Fibroblast of the aortic adventitia (primary cell): ENCODE data around the gene RASL10A. TPM values are rescaled to one million over a fixed set of nuclear protein-coding genes. Genes with fewer than 3 reads are reported as not detected.

Experiments used
- DNase-seq: peaks from one replicate; pipeline ENCODE4 v3.0.0-alpha.2; 2010; ENCODE audit warnings: low read depth
- H3K4me3 ChIP-seq: 2 replicates; pipeline ENCODE4 v1.5.1; 2011; ENCODE audit warnings: low read depth, mild to moderate bottlenecking, control low read depth, low read length, moderate library complexity
- total RNA-seq: library from RNA; depleted of rRNA; stranded (reverse); fragments of >200 nt; gene quantifications from 2 replicates; pipeline ENCODE4 v1.2.3, GENCODE V29; 2012; ENCODE audit warnings: low replicate concordance
- TF ChIP-seq, protein P1 (sequence below): IDR thresholded peaks from 2 replicates; pipeline ENCODE4 v1.5.1; 2011; ENCODE audit warnings: mild to moderate bottlenecking, low read length, control low read depth, inconsistent platforms; ENCODE audit not compliant: insufficient read depth

The RASL10A gene
- total RNA-seq, 1 donor = not detected

DNA sequence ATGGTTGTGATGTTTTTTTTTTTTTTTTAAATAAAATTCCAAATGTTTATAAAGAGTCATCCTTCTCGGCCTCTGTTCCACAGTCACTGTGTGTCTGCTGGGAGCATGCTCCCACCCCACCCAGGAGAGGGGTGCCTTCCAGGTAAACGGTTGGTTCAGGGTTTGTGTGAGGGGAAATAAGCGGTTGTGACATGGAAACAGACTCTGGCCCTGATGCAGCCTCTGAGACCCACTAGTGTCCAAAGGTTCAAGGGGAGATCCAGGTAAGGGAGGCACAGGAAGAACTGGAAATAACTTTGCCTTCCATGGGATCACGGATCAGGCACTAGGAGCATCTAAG is 15.1 kb downstream of the RASL10A start:
- TF ChIP-seq, protein P1, sequence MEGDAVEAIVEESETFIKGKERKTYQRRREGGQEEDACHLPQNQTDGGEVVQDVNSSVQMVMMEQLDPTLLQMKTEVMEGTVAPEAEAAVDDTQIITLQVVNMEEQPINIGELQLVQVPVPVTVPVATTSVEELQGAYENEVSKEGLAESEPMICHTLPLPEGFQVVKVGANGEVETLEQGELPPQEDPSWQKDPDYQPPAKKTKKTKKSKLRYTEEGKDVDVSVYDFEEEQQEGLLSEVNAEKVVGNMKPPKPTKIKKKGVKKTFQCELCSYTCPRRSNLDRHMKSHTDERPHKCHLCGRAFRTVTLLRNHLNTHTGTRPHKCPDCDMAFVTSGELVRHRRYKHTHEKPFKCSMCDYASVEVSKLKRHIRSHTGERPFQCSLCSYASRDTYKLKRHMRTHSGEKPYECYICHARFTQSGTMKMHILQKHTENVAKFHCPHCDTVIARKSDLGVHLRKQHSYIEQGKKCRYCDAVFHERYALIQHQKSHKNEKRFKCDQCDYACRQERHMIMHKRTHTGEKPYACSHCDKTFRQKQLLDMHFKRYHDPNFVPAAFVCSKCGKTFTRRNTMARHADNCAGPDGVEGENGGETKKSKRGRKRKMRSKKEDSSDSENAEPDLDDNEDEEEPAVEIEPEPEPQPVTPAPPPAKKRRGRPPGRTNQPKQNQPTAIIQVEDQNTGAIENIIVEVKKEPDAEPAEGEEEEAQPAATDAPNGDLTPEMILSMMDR = no peak
- H3K4me3 ChIP-seq = no peak overlapping the region
- DNase-seq = no peak

DNA sequence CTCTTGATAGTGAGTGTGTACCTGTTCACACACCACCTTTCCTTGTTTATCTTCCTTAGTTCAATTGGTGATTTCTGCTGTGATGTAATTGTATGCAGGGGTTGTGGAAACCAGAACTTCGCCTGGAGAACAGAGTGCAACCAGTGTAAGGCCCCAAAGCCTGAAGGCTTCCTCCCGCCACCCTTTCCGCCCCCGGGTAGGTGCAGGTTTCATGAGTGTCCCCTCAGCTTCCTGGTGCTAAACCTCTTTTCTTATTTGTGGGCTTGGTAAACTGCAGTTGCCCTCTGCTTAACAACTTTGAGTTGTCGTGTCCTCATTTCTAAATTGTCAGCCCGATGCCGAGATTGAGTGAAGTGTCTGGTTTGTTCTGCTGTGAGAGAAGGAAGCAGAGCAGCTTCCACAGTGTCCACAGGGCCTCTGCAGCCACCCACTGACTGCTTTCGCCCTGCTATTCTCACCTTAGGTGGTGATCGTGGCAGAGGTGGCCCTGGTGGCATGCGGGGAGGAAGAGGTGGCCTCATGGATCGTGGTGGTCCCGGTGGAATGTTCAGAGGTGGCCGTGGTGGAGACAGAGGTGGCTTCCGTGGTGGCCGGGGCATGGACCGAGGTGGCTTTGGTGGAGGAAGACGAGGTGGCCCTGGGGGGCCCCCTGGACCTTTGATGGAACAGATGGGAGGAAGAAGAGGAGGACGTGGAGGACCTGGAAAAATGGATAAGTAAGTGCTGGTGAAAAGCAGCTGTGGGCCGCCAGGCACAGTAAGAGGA is 16.2 kb downstream of the RASL10A start:
- TF ChIP-seq, protein P1 = no peak
- DNase-seq = no peak

DNA sequence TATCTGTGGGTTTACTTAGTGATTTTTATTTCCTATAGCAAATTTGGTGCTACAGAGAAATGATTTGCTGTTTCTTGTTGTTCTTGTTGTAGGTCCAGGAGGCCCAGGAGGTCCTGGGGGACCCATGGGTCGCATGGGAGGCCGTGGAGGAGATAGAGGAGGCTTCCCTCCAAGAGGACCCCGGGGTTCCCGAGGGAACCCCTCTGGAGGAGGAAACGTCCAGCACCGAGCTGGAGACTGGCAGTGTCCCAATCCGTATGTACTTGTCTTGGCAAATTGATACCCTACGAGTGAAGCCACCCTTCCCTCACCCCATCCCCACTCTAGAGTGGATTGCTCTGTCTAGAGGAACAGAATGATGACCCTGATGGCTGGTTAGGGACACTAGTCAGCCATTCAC is 16.9 kb downstream of the RASL10A start:
- DNase-seq = no peak
- no peak overlapping the region for H3K4me3 ChIP-seq
- TF ChIP-seq, protein P1 = no peak

More for the DNA sequence above, 16.2 kb downstream of the RASL10A start:
- H3K4me3 ChIP-seq = no peak overlapping the region

DNA sequence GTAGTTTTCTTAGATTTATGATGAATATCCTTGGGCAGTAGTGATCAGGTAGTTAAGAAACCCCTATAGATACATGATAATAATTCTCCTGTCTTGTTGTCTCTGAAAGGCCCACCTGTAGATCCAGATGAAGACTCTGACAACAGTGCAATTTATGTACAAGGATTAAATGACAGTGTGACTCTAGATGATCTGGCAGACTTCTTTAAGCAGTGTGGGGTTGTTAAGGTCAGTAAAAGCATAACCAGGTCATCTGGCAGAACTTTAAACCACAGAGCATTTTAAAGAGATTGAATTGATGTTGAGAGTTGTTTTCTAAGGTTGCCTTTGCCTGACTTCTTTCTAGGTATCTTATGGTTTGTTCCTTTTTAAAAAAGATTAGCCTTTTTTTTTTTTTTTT is 23.1 kb downstream of the RASL10A start:
- TF ChIP-seq, protein P1 = no peak
- DNase-seq = no peak
- no peak overlapping the region for H3K4me3 ChIP-seq

DNA sequence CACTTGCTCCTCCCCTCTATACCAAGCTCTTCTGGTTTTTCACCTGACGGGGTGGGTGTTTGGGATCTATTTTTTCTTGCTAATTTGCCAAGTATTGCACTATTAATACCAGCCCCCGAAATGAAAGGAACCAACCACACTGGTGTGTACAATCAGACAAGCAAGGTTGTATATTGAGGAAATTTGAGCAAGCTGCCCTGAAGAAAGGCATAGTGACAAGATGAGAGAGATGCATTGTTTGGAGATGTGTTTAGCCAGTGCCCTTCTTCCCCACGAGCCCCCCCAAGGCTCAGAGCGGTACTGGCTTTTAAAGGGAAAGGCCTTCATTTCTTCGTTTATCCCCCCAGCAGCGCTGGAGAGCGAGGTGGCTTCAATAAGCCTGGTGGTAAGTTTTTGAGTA is 24.3 kb downstream of the RASL10A start:
- TF ChIP-seq, protein P1 = no peak
- H3K4me3 ChIP-seq = no peak overlapping the region
- no peak for DNase-seq

DNA sequence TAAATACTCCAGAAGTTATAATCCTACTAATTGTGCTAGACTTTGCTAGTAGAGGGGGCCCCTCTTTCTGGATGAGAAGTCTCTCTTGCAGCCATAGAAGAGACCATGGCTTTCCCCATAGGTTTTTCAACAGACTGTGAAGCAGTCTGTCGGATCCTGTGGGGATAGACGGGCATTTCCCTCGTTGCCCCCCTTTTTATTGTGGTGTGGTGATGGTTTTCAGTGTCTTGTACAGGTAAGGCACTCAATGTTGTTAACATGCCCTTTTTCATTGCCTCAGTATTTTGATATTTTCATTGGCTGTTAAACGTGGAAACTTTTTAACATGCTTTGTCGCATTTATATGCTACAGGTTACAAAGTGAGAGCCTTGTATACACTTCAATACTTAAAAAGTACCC is 25.4 kb downstream of the RASL10A start:
- DNase-seq = no peak
- TF ChIP-seq, protein P1 = no peak
- no peak overlapping the region for H3K4me3 ChIP-seq

DNA sequence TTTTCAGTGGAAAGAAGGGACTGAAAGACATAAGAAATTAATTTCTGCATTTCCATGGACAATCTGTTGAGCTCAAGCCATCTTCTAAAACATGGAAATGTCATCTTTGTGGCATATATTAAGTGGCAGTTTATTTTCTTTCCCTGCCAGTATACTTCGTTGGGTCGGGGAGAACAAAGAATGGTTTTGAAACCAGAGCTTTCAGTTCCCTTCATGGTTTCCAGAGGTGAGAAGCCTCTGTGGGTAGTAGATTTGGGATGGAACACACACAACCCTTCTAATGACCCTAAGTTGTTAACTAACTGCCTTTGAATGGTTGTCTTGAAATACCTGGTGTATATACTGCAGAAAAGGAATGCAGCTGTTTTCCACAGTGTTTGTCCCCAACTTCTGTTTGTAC is 26.7 kb downstream of the RASL10A start:
- no peak for DNase-seq
- TF ChIP-seq, protein P1 = no peak

More for the DNA sequence above, 26.7 kb downstream of the RASL10A start:
- no peak overlapping the region for H3K4me3 ChIP-seq
